KBM-7 (cell line): ENCODE results near the gene MADCAM1.

Source experiments
- DNase-seq: peaks from one replicate; pipeline ENCODE4 v3.0.0-alpha.2; 2015
- in situ Hi-C: fragments of 300-500 bp; cut with MboI; formaldehyde crosslinking; loops from 2 replicates; pipeline ENCODE4 v1.14.3; 2020; ENCODE audit warnings: low sequenced_read_pairs, low pct_unique_long_range_greater_than_20kb, mixed read lengths

Gene MADCAM1

GRCh38 chr19:504616-505015 is 8.3 kb downstream of the MADCAM1 start:
- in situ Hi-C loops: no loop called here
- DNase-seq: no peak

GRCh38 chr19:506404-507285 is 10.4 kb downstream of the MADCAM1 start:
- DNase-seq: peak; percentile 97
- in situ Hi-C loops: no loop called here

GRCh38 chr19:507286-508203 is 11.3 kb downstream of the MADCAM1 start, which contains the start of gene TPGS1:
Gene TPGS1 (plus strand): TSS chr19:507497. CDS start chr19:507507, 10 bp downstream.
- in situ Hi-C loops: no loop called here
- DNase-seq: peak; percentile 99

- in situ Hi-C loops: no loop called here
- DNase-seq: no peak
Measured at GRCh38 chr19:508204-509150, 12.2 kb downstream of the MADCAM1 start.

GRCh38 chr19:510606-511100 is 14.4 kb downstream of the MADCAM1 start:
- peak; percentile 98 for DNase-seq
- in situ Hi-C loops: no loop called here

GRCh38 chr19:511101-511851 is 15.0 kb downstream of the MADCAM1 start:
- peak; percentile 90 for DNase-seq
- in situ Hi-C loops: no loop called here

- DNase-seq: no peak
- in situ Hi-C loops: no loop called here
Measured at GRCh38 chr19:512547-513365, 16.5 kb downstream of the MADCAM1 start.

- in situ Hi-C loops: no loop called here
- no peak for DNase-seq
Measured at GRCh38 chr19:513368-514165, 17.3 kb downstream of the MADCAM1 start.

- in situ Hi-C loops: no loop called here
- DNase-seq: no peak
Measured at GRCh38 chr19:514166-514663, 17.9 kb downstream of the MADCAM1 start.

- no peak for DNase-seq
- in situ Hi-C loops: no loop called here
Measured at GRCh38 chr19:517721-518597, 21.7 kb downstream of the MADCAM1 start.

- in situ Hi-C loops: no loop called here
- no peak for DNase-seq
Measured at GRCh38 chr19:518598-519231, 22.4 kb downstream of the MADCAM1 start.

- in situ Hi-C loops: no loop called here
- no peak for DNase-seq
Measured at GRCh38 chr19:519449-519865, 23.2 kb downstream of the MADCAM1 start.

GRCh38 chr19:522726-523125 is 26.4 kb downstream of the MADCAM1 start:
- no peak for DNase-seq
- in situ Hi-C loops: no loop called here

- in situ Hi-C loops: no loop called here
- no peak for DNase-seq
Measured at GRCh38 chr19:524062-524674, 27.9 kb downstream of the MADCAM1 start.

GRCh38 chr19:525029-525428 is 28.7 kb downstream of the MADCAM1 start:
- in situ Hi-C loops: no loop called here
- DNase-seq: no peak
